HEK293 (cell line): ENCODE measurements around the gene DMGDH.

ENCODE experiments used
- CTCF ChIA-PET: fragments of 350-600 bp; formaldehyde crosslinking; extraction: SDS; loops from one replicate; lab custom pipeline; 2021; ENCODE audit warnings: antibody characterized with exemption; lab: Yijun Ruan, JAX
- POLR2A ChIA-PET: fragments of 300-600 bp; formaldehyde crosslinking; extraction: SDS; loops from one replicate; lab custom pipeline; 2020; ENCODE audit warnings: antibody characterized with exemption, inconsistent platforms; lab: Yijun Ruan, JAX
- H3K27ac ChIP-seq: fragments of 200-500 bp; sonication (Bioruptor generic); 2 replicates; pipeline ENCODE4 v1.5.1; 2014; ENCODE audit warnings: low read depth, low read length, control low read depth, inconsistent platforms; ENCODE audit errors: extremely low read depth
- H3K36me3 ChIP-seq, 2 experiments: fragments of 200-500 bp in 1 of 2; sonication (Bioruptor generic) in 1 of 2; 1 replicate in 1 of 2; 2 replicates in 1 of 2; pipeline ENCODE4 v1.5.1; 2014 to 2017; ENCODE audit warnings: inconsistent platforms in 2 of 2, low read length in 2 of 2; ENCODE audit not compliant: control insufficient read depth in 2 of 2, insufficient read depth in 1 of 2
- H3K4me1 ChIP-seq: fragments of 200-500 bp; sonication (Bioruptor generic); 2 replicates; pipeline ENCODE4 v1.5.1; 2014; ENCODE audit warnings: mild to moderate bottlenecking, low read length, inconsistent platforms; ENCODE audit not compliant: control insufficient read depth, insufficient read depth
- H3K4me3 ChIP-seq: 2 replicates; pipeline ENCODE4 v1.5.1; 2011; ENCODE audit warnings: low read depth, mild to moderate bottlenecking, control low read depth, low read length, moderate library complexity
- H3K9me3 ChIP-seq: fragments of 200-500 bp; sonication (Bioruptor generic); 2 replicates; pipeline ENCODE4 v1.5.1; 2014; ENCODE audit warnings: low read depth, low read length, inconsistent platforms; ENCODE audit not compliant: control insufficient read depth, insufficient read depth
- BCL11B ChIP-seq: fragments of 450-650 bp; formaldehyde crosslinking; IDR thresholded peaks from 2 replicates; pipeline ENCODE4 v1.5.1; 2016; ENCODE audit warnings: low read depth, missing biosample characterization, missing genetic modification characterization
- GFI1B ChIP-seq: fragments of 450-650 bp; formaldehyde crosslinking; IDR thresholded peaks from 2 replicates; pipeline ENCODE4 v1.5.1; 2016; ENCODE audit warnings: missing biosample characterization, missing genetic modification characterization
- INSM2 ChIP-seq: fragments of 450-650 bp; formaldehyde crosslinking; IDR thresholded peaks from 2 replicates; pipeline ENCODE4 v1.5.1; 2016; ENCODE audit warnings: missing biosample characterization, missing genetic modification characterization
- SCRT2 ChIP-seq: fragments of 450-650 bp; formaldehyde crosslinking; IDR thresholded peaks from 2 replicates; pipeline ENCODE4 v1.5.1; 2016; ENCODE audit warnings: missing biosample characterization, missing genetic modification characterization
- WT1 ChIP-seq: fragments of 450-650 bp; formaldehyde crosslinking; IDR thresholded peaks from 2 replicates; pipeline ENCODE4 v1.5.1; 2016; ENCODE audit warnings: missing biosample characterization, missing genetic modification characterization
- ZBTB6 ChIP-seq: fragments of 450-650 bp; formaldehyde crosslinking; IDR thresholded peaks from 2 replicates; pipeline ENCODE4 v1.5.1; 2017; ENCODE audit warnings: missing biosample characterization, missing genetic modification characterization
- ZNF121 ChIP-seq: fragments of 450-650 bp; formaldehyde crosslinking; IDR thresholded peaks from 2 replicates; pipeline ENCODE4 v1.5.1; 2016; ENCODE audit warnings: missing biosample characterization, missing genetic modification characterization
- ZNF148 ChIP-seq: fragments of 450-650 bp; formaldehyde crosslinking; IDR thresholded peaks from 2 replicates; pipeline ENCODE4 v1.5.0; 2017; ENCODE audit warnings: missing biosample characterization, missing genetic modification characterization, borderline replicate concordance
- ZNF221 ChIP-seq: fragments of 450-650 bp; formaldehyde crosslinking; IDR thresholded peaks from 2 replicates; pipeline ENCODE4 v1.5.1; 2017; ENCODE audit warnings: missing biosample characterization, missing genetic modification characterization, borderline replicate concordance
- ZNF26 ChIP-seq: fragments of 450-650 bp; formaldehyde crosslinking; IDR thresholded peaks from 2 replicates; pipeline ENCODE4 v1.5.1; 2016; ENCODE audit warnings: missing biosample characterization, missing genetic modification characterization
- ZNF280C ChIP-seq: fragments of 450-650 bp; formaldehyde crosslinking; IDR thresholded peaks from 2 replicates; pipeline ENCODE4 v1.5.1; 2016; ENCODE audit warnings: missing biosample characterization, missing genetic modification characterization
- ZNF335 ChIP-seq: fragments of 450-650 bp; formaldehyde crosslinking; conservative IDR thresholded peaks from 2 replicates; pipeline ENCODE4 v1.5.1; 2016; ENCODE audit warnings: missing biosample characterization, missing genetic modification characterization
- ZNF426 ChIP-seq: fragments of 450-650 bp; formaldehyde crosslinking; IDR thresholded peaks from 2 replicates; pipeline ENCODE4 v1.5.1; 2017; ENCODE audit warnings: missing biosample characterization, missing genetic modification characterization, mild to moderate bottlenecking, inconsistent platforms, moderate library complexity
- ZNF610 ChIP-seq: fragments of 450-650 bp; formaldehyde crosslinking; IDR thresholded peaks from 2 replicates; pipeline ENCODE4 v1.5.1; 2016; ENCODE audit warnings: missing biosample characterization, missing genetic modification characterization, borderline replicate concordance
- ZNF704 ChIP-seq: fragments of 450-650 bp; formaldehyde crosslinking; IDR thresholded peaks from 2 replicates; pipeline ENCODE4 v1.5.1; 2016; ENCODE audit warnings: missing biosample characterization, missing genetic modification characterization
- ZNF837 ChIP-seq: fragments of 450-650 bp; formaldehyde crosslinking; IDR thresholded peaks from 2 replicates; pipeline ENCODE4 v1.5.1; 2016; ENCODE audit warnings: missing biosample characterization, missing genetic modification characterization
- TF ChIP-seq, protein P1 (sequence below): fragments of 450-650 bp; formaldehyde crosslinking; IDR thresholded peaks from 2 replicates; pipeline ENCODE4 v1.5.1; 2016; ENCODE audit warnings: missing biosample characterization, missing genetic modification characterization

Gene DMGDH

DNA sequence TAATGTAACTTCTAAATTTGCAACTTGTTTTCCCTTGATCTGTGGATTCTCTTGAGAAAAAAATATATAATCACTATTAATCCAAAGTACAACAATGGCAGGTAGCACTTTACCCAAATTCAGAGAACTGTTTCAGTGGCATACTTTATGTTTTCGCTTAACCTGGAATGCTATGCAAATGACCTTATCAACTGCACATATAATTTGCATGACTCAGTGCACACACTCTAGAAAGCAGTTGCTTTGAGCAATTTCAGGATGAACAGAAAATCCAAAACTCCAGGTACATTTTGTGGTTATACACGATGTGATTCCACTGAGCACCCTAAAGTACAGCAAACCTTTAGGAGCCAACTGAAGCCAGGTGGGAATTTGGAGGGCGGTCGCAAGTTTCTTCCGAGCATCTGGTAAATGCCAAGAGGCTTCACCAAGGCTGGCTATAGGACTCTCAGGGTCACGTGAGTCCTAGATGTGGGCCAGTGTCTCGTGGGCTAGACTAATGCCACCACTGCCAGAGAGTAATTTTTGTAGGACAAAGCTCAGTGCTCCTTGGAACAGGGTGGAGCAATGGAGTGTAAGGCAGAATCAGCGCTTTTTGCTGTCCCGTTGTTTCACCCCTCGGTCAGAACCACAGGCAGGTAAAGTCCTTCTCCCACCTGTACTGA lies 37.3 kb downstream of the DMGDH start:
- no peak overlapping the region for H3K27ac ChIP-seq
- H3K4me3 ChIP-seq, result no peak overlapping the region
- no peaks in the 10 kb centered on the region for H3K4me1 ChIP-seq
- ChIA-PET CTCF (no interaction called here), POLR2A (no interaction called here)
- H3K36me3 ChIP-seq, result no peaks in the 10 kb centered on the region
- TF ChIP-seq ZNF335 (tag by site-specific recombination) (no peak), GFI1B (tag by site-specific recombination) (no peak), ZNF280C (no peak), SCRT2 (tag by site-specific recombination) (no peak), ZNF148 (tag by site-specific recombination) (no peak), INSM2 (no peak), ZNF704 (tag by site-specific recombination) (no peak)
- H3K9me3 ChIP-seq, result no peaks in the 10 kb centered on the region

- Histone ChIP-seq H3K27ac (no peak overlapping the region), H3K4me3 (no peak overlapping the region), H3K9me3 (no peaks in the 10 kb centered on the region), H3K36me3 (no peaks in the 10 kb centered on the region), H3K4me1 (no peaks in the 10 kb centered on the region)
- POLR2A ChIA-PET, result no interaction called here
- CTCF ChIA-PET, result interaction anchor here (2.3 kb wide), 1 partner anchor 16 kb away, joined by 4 read pairs; no protein-coding TSS in a partner anchor
- no peak for TF ChIP-seq ZNF221 (tag by site-specific recombination)
- TF ChIP-seq ZNF121, result no peak
- no peak for TF ChIP-seq WT1 (tag by site-specific recombination)
- no peak for TF ChIP-seq BCL11B (tag by site-specific recombination)
- no peak for TF ChIP-seq ZNF837 (tag by site-specific recombination)
- TF ChIP-seq, protein P1, sequence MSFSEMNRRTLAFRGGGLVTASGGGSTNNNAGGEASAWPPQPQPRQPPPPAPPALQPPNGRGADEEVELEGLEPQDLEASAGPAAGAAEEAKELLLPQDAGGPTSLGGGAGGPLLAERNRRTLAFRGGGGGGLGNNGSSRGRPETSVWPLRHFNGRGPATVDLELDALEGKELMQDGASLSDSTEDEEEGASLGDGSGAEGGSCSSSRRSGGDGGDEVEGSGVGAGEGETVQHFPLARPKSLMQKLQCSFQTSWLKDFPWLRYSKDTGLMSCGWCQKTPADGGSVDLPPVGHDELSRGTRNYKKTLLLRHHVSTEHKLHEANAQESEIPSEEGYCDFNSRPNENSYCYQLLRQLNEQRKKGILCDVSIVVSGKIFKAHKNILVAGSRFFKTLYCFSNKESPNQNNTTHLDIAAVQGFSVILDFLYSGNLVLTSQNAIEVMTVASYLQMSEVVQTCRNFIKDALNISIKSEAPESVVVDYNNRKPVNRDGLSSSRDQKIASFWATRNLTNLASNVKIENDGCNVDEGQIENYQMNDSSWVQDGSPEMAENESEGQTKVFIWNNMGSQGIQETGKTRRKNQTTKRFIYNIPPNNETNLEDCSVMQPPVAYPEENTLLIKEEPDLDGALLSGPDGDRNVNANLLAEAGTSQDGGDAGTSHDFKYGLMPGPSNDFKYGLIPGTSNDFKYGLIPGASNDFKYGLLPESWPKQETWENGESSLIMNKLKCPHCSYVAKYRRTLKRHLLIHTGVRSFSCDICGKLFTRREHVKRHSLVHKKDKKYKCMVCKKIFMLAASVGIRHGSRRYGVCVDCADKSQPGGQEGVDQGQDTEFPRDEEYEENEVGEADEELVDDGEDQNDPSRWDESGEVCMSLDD (tag by site-specific recombination), result no peak
- no peak for TF ChIP-seq ZNF426
- no peak for TF ChIP-seq ZNF26
- TF ChIP-seq ZNF610 (tag by site-specific recombination), result no peak
- TF ChIP-seq ZBTB6, result no peak
Measured at GRCh38 chr5:79031485-79031867, 38.0 kb downstream of the DMGDH start.
